B cell (primary cell): ENCODE results near the gene SLC9C2. TPM values are rescaled to one million over a fixed set of nuclear protein-coding genes. Genes with fewer than 3 reads are reported as not detected.
"Not testable (repeated sequence)": the region's sequence is repeated elsewhere in the genome, so short reads cannot be mapped to it uniquely, and the experiment has no call there.

Experiments used
- ATAC-seq: fragments of 200-7000 bp; cut with Tn5 transposase; one replicate; pipeline ENCODE4 v1.10.0; 2021; ENCODE audit warnings: low read depth, mild to moderate bottlenecking, moderate number of reproducible peaks, moderate library complexity
- CTCF ChIA-PET: fragments of 350-600 bp; sonication (Branson Sonifier 250); formaldehyde crosslinking; loops from one replicate; lab custom pipeline; 2021; ENCODE audit warnings: antibody characterized with exemption, inconsistent platforms; lab: Charles Lee
- POLR2A ChIA-PET: fragments of 350-600 bp; sonication (Branson Sonifier 250); formaldehyde crosslinking; loops from one replicate; lab custom pipeline; 2021; ENCODE audit warnings: antibody characterized with exemption; lab: Charles Lee
- DNase-seq: peaks from one replicate; pipeline ENCODE4 v3.0.0; 2013
- H2AFZ ChIP-seq: 2 replicates; pipeline ENCODE4 v1.6.1; 2012; ENCODE audit warnings: mild to moderate bottlenecking, low read depth, low read length; ENCODE audit not compliant: insufficient read depth, poor library complexity, severe bottlenecking
- H3K27ac ChIP-seq, 2 donors: 1 replicate in 1 of 2; 2 replicates in 1 of 2; pipeline ENCODE4 v1.5.1; 2012 to 2013; ENCODE audit warnings: low read length in 2 of 2, mild to moderate bottlenecking in 2 of 2, moderate library complexity in 1 of 2
- H3K27me3 ChIP-seq, 4 experiments: fragments of 200-600 bp in 1 of 4; sonication (generic) in 1 of 4; replicated peaks in 1 of 4; 1 replicate in 2 of 4; 2 replicates in 2 of 4; pipeline versions ENCODE4 v1.6.1 to v1.7.0; 2013 to 2016; ENCODE audit warnings: low read length in 3 of 4, mild to moderate bottlenecking in 2 of 4, mixed read lengths in 1 of 4, moderate library complexity in 1 of 4; ENCODE audit not compliant: insufficient read depth in 4 of 4, control insufficient read depth in 3 of 4; ENCODE audit errors: control extremely low read depth in 1 of 4
- H3K36me3 ChIP-seq, 2 experiments: replicated peaks in 1 of 2; 1 replicate in 1 of 2; 2 replicates in 1 of 2; pipeline versions ENCODE4 v1.6.1 to v1.7.1; 2013; ENCODE audit warnings: low read length in 1 of 2; ENCODE audit not compliant: insufficient read depth in 2 of 2, control insufficient read depth in 1 of 2; ENCODE audit errors: control extremely low read depth in 1 of 2, extremely low read depth in 1 of 2
- H3K4me1 ChIP-seq, 2 donors: fragments of 200-600 bp in 1 of 2; sonication (generic) in 1 of 2; 1 replicate in 1 of 2; 2 replicates in 1 of 2; pipeline versions ENCODE4 v1.5.1 to v1.6.1; 2013 to 2017; ENCODE audit warnings: low read length in 2 of 2; ENCODE audit not compliant: control insufficient read depth in 2 of 2, insufficient read depth in 2 of 2
- H3K4me2 ChIP-seq: replicated peaks from 2 replicates; pipeline ENCODE3; 2012; ENCODE audit warnings: mild to moderate bottlenecking, low read depth, low read length; ENCODE audit not compliant: poor library complexity, severe bottlenecking
- H3K4me3 ChIP-seq, 5 experiments: fragments of 200-600 bp in 1 of 5; sonication (generic) in 1 of 5; 1 replicate in 3 of 5; 2 replicates in 2 of 5; pipeline versions ENCODE4 v1.5.1 to v1.7.0; 2011 to 2016; ENCODE audit warnings: low read length in 4 of 5, mild to moderate bottlenecking in 4 of 5, low read depth in 2 of 5, control low read depth in 1 of 5, moderate library complexity in 1 of 5; ENCODE audit not compliant: insufficient read depth in 1 of 5; ENCODE audit errors: control extremely low read depth in 1 of 5, extremely low read depth in 1 of 5
- H3K79me2 ChIP-seq: fragments of 200-600 bp; sonication (generic); one replicate; pipeline ENCODE4 v1.6.0; 2016; ENCODE audit warnings: low read length; ENCODE audit not compliant: control insufficient read depth, insufficient read depth
- H3K9ac ChIP-seq: fragments of 200-600 bp; sonication (generic); 2 replicates; pipeline ENCODE4 v1.6.1; 2017; ENCODE audit warnings: mild to moderate bottlenecking, low read length, moderate library complexity
- H3K9me3 ChIP-seq, 3 donors: one replicate each; pipeline versions ENCODE4 v1.6.1 to v1.7.1; 2013; ENCODE audit warnings: low read length in 2 of 3; ENCODE audit not compliant: control insufficient read depth in 2 of 3, insufficient read depth in 1 of 3; ENCODE audit errors: control extremely low read depth in 1 of 3
- H4K20me1 ChIP-seq: 2 replicates; pipeline ENCODE4 v1.6.0; 2012; ENCODE audit warnings: mild to moderate bottlenecking, low read length; ENCODE audit not compliant: insufficient read depth, control insufficient read depth, poor library complexity, severe bottlenecking
- H3K27ac Mint-ChIP-seq: one replicate; pipeline ENCODE4 v1.8.0; 2021; ENCODE audit warnings: mixed read lengths
- H3K27me3 Mint-ChIP-seq: one replicate; pipeline ENCODE4 v1.8.0; 2021; ENCODE audit warnings: mixed read lengths
- H3K4me1 Mint-ChIP-seq: one replicate; pipeline ENCODE4 v1.8.0; 2021; ENCODE audit warnings: mixed read lengths
- H3K4me3 Mint-ChIP-seq: one replicate; pipeline ENCODE4 v1.8.0; 2021; ENCODE audit warnings: mixed read lengths
- H3K9me3 Mint-ChIP-seq: one replicate; pipeline ENCODE4 v1.8.0; 2022; ENCODE audit warnings: mixed read lengths; ENCODE audit not compliant: insufficient read depth
- EZH2 ChIP-seq: IDR thresholded peaks from 2 replicates; pipeline ENCODE4 v1.6.1; 2012; ENCODE audit warnings: borderline replicate concordance, low read depth, mild to moderate bottlenecking, moderate library complexity, low read length; ENCODE audit not compliant: insufficient read depth, poor library complexity, severe bottlenecking
- WGBS: methylation state at CpG from one replicate; pipeline ENCODE4 v1.1.5; 2013; ENCODE audit warnings: missing lambda C conversion rate; ENCODE audit not compliant: insufficient coverage; 5-methylcytosine and 5-hydroxymethylcytosine counted together
- intact Hi-C: fragments of 100-400 bp; cut with micrococcal nuclease; formaldehyde crosslinking; loops from one replicate; pipeline ENCODE4 v1.10.0; 2022
- polyA plus RNA-seq: library from polyadenylated mRNA; depleted of rRNA; stranded (reverse); fragments of >200 nt; gene quantifications from 2 replicates; pipeline ENCODE4 v1.2.3, GENCODE V29; 2012
- total RNA-seq, 2 donors: library from RNA; stranded (reverse); fragments of 120-200 nt in 1 of 2; gene quantifications; 1 replicate in 1 of 2; 2 replicates in 1 of 2; pipeline versions ENCODE4 v1.2.3 to v1.2.4, GENCODE V29; 2013 to 2022
- TF ChIP-seq, protein P1 (sequence below): fragments of 200-600 bp; IDR thresholded peaks from one replicate; pipeline ENCODE4 v1.8.0; 2022; ENCODE audit warnings: antibody characterized with exemption, mild to moderate bottlenecking

SLC9C2 gene
- total and polyA plus RNA-seq, 2 donors (not counting 1 experiment from before 2014, with no cell fraction given) = not detected

DNA sequence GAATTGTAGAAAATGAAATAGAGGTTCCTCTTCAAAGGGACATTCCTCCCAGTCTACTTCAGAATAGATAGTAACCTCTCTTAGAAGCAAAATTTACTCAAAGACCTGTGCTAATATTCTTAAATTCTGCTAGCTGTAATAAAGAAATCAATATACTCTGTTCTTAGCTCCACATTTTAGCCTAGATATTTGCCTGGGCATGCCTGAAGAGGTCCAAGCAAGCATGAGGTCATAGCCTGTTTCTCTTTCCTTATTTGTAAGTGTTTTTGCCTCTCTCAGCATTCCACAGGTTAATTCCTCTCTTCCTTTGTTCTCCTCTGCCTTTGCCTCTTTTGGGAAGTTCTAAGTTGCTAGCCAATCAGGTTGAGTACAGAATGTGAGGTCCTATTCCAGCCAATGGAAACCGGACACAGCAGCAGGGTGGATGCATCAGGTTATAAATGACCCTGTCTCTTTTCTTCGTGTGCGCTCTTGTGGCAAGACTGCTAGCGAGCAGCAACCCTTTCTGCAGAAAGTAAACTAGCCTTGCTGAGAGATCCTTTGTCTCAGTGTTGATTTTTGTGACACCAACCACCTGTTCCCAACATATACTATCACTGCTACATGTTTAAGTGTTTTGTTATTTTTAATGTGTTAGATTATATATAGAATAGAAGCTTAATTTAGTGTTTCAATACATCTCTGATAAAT, 39.7 kb upstream of the SLC9C2 start:
- H3K9me3 Mint-ChIP-seq, ATAC-seq, CTCF ChIA-PET, POLR2A ChIA-PET, H3K4me1 ChIP-seq, H3K4me2 ChIP-seq, DNase-seq, H3K4me3 Mint-ChIP-seq, H4K20me1 ChIP-seq, H3K4me1 Mint-ChIP-seq, H3K9me3 ChIP-seq, H2AFZ ChIP-seq, H3K36me3 ChIP-seq, H3K27ac ChIP-seq, H3K4me3 ChIP-seq, H3K9ac ChIP-seq, H3K79me2 ChIP-seq, intact Hi-C loops, H3K27ac Mint-ChIP-seq, H3K27me3 ChIP-seq: not testable (repeated sequence)
- 95% methylated on average over 4 of the region's 4 CpGs for WGBS
- H3K27me3 Mint-ChIP-seq = peaks cover 12% of the 10 kb centered on the region

DNA sequence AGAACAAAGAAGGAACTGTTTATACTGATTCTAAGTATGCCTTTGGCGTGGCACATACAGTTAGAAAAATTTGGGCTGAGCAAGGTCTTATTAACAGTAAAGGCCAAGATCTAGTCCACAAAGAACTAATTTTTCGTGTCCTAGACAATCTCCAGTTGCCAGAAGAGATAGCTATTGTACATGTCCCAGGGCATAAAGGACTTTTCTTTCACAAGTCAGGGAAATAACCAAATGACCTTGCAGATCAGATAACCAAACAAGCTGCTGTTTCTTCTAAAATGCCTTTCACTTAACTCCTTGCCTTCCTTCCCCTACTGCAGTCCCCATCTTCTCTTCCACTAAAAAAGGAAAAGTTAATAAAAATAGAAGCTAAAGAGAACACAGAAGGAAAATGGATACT, 36.2 kb upstream of the SLC9C2 start:
- WGBS = 81% methylated on average over 2 of the region's 2 CpGs
- intact Hi-C loops = no loop called here
- ChIA-PET POLR2A (no interaction called here), CTCF (interaction anchor here (0.6 kb wide), 1 partner anchor 636 kb away, joined by 3 read pairs; no protein-coding TSS in a partner anchor)
- Histone ChIP-seq H3K36me3 (no peaks in the 10 kb centered on the region), H3K4me2 (no peak overlapping the region), H3K9me3 (peaks cover 0 to 8% (median 0%) of the 10 kb centered on the region in 3 donors), H3K4me1 (no peaks in the 10 kb centered on the region), H4K20me1 (no peaks in the 10 kb centered on the region), H2AFZ (no peak overlapping the region), H3K27ac (no peak overlapping the region), H3K9ac (no peak overlapping the region), H3K27me3 (peaks cover 0 to 2% (median 0%) of the 10 kb centered on the region in 4 experiments), H3K79me2 (no peaks in the 10 kb centered on the region), H3K4me3 (no peak overlapping the region)
- no peak for TF ChIP-seq EZH2
- TF ChIP-seq, protein P1, sequence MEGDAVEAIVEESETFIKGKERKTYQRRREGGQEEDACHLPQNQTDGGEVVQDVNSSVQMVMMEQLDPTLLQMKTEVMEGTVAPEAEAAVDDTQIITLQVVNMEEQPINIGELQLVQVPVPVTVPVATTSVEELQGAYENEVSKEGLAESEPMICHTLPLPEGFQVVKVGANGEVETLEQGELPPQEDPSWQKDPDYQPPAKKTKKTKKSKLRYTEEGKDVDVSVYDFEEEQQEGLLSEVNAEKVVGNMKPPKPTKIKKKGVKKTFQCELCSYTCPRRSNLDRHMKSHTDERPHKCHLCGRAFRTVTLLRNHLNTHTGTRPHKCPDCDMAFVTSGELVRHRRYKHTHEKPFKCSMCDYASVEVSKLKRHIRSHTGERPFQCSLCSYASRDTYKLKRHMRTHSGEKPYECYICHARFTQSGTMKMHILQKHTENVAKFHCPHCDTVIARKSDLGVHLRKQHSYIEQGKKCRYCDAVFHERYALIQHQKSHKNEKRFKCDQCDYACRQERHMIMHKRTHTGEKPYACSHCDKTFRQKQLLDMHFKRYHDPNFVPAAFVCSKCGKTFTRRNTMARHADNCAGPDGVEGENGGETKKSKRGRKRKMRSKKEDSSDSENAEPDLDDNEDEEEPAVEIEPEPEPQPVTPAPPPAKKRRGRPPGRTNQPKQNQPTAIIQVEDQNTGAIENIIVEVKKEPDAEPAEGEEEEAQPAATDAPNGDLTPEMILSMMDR = no peak
- no peak for DNase-seq
- H3K4me3 Mint-ChIP-seq = no peak overlapping the region
- H3K27me3 Mint-ChIP-seq = peaks cover 7% of the 10 kb centered on the region
- H3K9me3 Mint-ChIP-seq = no peaks in the 10 kb centered on the region
- H3K4me1 Mint-ChIP-seq = no peaks in the 10 kb centered on the region
- H3K27ac Mint-ChIP-seq = no peak overlapping the region
- ATAC-seq = no peak
